Common myeloid progenitor, CD34-positive (primary cell): ENCODE measurements around the gene KLRB1.
"Not testable (repeated sequence)": the region's sequence is repeated elsewhere in the genome, so short reads cannot be mapped to it uniquely, and the experiment has no call there.

Source experiments
- CTCF ChIA-PET: fragments of 350-600 bp; sonication (Branson Sonifier 250); formaldehyde crosslinking; loops from one replicate; lab custom pipeline; 2021; ENCODE audit warnings: antibody characterized with exemption; lab: Charles Lee
- POLR2A ChIA-PET: fragments of 350-600 bp; sonication (Branson Sonifier 250); formaldehyde crosslinking; loops from one replicate; lab custom pipeline; 2021; ENCODE audit warnings: antibody characterized with exemption; lab: Charles Lee
- DNase-seq, 3 donors: peaks; one replicate each; pipeline versions ENCODE4 v3.0.0 to v3.0.0-alpha.2; 2013
- H3K27ac ChIP-seq, 2 experiments: 1 replicate in 1 of 2; 2 replicates in 1 of 2; pipeline ENCODE4 v1.7.0; 2013; ENCODE audit warnings: inconsistent platforms in 2 of 2, low read length in 2 of 2, mild to moderate bottlenecking in 2 of 2, low read depth in 1 of 2, moderate library complexity in 1 of 2; ENCODE audit not compliant: severe bottlenecking in 2 of 2, insufficient read depth in 1 of 2, poor library complexity in 1 of 2
- H3K27me3 ChIP-seq, 5 experiments: replicated peaks in 2 of 5; 1 replicate in 3 of 5; 2 replicates in 2 of 5; pipeline versions ENCODE4 v1.6.1 to v1.7.0; 2013; ENCODE audit warnings: low read length in 4 of 5, mild to moderate bottlenecking in 2 of 5, moderate library complexity in 2 of 5, inconsistent platforms in 1 of 5; ENCODE audit not compliant: insufficient read depth in 5 of 5, control insufficient read depth in 4 of 5
- H3K36me3 ChIP-seq, 4 experiments: 1 replicate in 2 of 4; 2 replicates in 2 of 4; pipeline versions ENCODE4 v1.6.1 to v1.7.0; 2013; ENCODE audit warnings: low read length in 3 of 4, control low read depth in 1 of 4, mild to moderate bottlenecking in 1 of 4; ENCODE audit not compliant: control insufficient read depth in 4 of 4, insufficient read depth in 4 of 4
- H3K4me1 ChIP-seq, 4 experiments: 1 replicate in 3 of 4; 2 replicates in 1 of 4; pipeline versions ENCODE4 v1.6.1 to v1.7.1; 2013; ENCODE audit warnings: low read length in 3 of 4, mild to moderate bottlenecking in 3 of 4, control low read depth in 1 of 4, inconsistent platforms in 1 of 4, moderate library complexity in 1 of 4; ENCODE audit not compliant: control insufficient read depth in 4 of 4, insufficient read depth in 4 of 4; ENCODE audit errors: control extremely low read depth in 1 of 4
- H3K4me3 ChIP-seq, 7 experiments: 1 replicate in 4 of 7; 2 replicates in 3 of 7; pipeline versions ENCODE4 v1.5.1 to v1.7.0; 2013; ENCODE audit warnings: mild to moderate bottlenecking in 7 of 7, low read length in 6 of 7, moderate library complexity in 6 of 7, inconsistent platforms in 2 of 7, low read depth in 2 of 7, control low read depth in 1 of 7; ENCODE audit not compliant: insufficient read depth in 4 of 7, control insufficient read depth in 1 of 7; ENCODE audit errors: extremely low read depth in 1 of 7
- H3K9me3 ChIP-seq, 5 experiments: 1 replicate in 4 of 5; 2 replicates in 1 of 5; pipeline versions ENCODE4 v1.6.1 to v1.7.1; 2013; ENCODE audit warnings: low read length in 4 of 5, mild to moderate bottlenecking in 2 of 5, inconsistent platforms in 1 of 5, low read depth in 1 of 5, moderate library complexity in 1 of 5; ENCODE audit not compliant: control insufficient read depth in 4 of 5, insufficient read depth in 2 of 5; ENCODE audit errors: control extremely low read depth in 1 of 5
- WGBS: methylation state at CpG from one replicate; pipeline ENCODE4 v1.1.5; 2013; ENCODE audit not compliant: insufficient coverage; 5-methylcytosine and 5-hydroxymethylcytosine counted together

Gene KLRB1

DNA sequence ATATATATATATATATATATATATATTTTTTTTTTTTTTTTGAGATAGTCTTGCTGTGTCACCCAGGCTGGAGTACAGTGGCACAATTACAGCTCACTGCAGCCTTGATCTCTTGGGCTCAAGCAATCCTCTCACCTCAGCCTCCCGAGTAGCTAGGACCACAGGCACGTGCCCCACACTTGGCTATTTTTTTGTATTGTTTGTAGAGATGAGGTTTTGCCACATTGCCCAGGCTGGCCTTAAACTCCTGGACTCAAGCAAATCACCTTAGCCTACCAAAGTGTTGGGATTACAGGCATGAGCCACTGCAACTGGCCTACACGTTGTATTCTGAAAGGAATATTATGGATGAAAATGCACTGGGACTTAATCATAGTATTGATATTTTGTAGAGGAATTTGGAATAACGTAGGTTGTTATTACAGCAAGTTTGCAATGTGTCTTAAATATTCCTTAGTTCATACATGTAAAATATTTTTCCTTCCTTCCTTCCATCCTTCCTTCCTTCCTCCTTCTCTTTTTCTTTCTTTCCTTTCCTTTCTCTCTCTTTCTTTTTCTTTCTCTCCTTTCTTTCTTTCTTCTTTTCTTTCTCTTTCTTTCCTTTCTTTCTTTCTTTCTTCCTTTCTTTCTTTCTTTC, 862 bp downstream of the KLRB1 start:
- ChIA-PET POLR2A (no interaction called here), CTCF (no interaction called here)
- no peaks in the 10 kb centered on the region for H3K4me1 ChIP-seq
- H3K4me3 ChIP-seq: no peak overlapping the region
- H3K36me3 ChIP-seq: peaks cover 0 to 9% (median under 1%) of the 10 kb centered on the region in 4 experiments
- DNase-seq: no peak
- H3K27me3 ChIP-seq: no peaks in the 10 kb centered on the region
- 100% methylated on average over 2 of the region's 4 CpGs for WGBS
- H3K9me3 ChIP-seq: peaks cover 0 to 7% (median 5%) of the 10 kb centered on the region in 5 experiments
- no peak overlapping the region for H3K27ac ChIP-seq

GRCh38 chr12:9606247-9606646, 1.5 kb downstream of the KLRB1 start:
- Histone ChIP-seq H3K4me3 (no peak overlapping the region), H3K9me3 (peaks cover 0 to 7% (median 5%) of the 10 kb centered on the region in 5 experiments), H3K27me3 (no peaks in the 10 kb centered on the region), H3K36me3 (peaks cover 0 to 9% (median under 1%) of the 10 kb centered on the region in 4 experiments), H3K4me1 (no peaks in the 10 kb centered on the region), H3K27ac (no peak overlapping the region)
- ChIA-PET CTCF (no interaction called here), POLR2A (no interaction called here)
- DNase-seq: no peak
- 100% methylated on average over 1 of the region's 3 CpGs for WGBS

DNA sequence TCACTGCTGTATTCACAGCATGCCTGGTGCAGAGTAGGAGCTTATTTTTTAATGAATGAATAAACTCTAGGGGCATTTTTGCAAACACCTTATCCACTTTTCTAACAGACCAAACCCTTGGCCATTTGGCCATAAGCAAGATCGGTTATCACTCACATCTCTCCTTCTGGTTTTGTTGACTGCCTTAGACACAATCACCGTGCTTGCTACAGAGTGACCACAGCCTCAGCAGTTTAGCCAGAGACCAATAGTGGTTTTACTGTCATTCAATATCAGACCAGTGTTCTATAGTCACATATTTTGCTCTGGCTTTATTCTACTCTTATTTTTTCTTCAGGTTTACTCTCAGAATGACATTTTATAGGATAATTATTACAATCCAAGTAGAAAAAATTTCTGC, 2.2 kb downstream of the KLRB1 start:
- CTCF ChIA-PET: no interaction called here
- H3K36me3 ChIP-seq: peaks cover 0 to 3% (median under 1%) of the 10 kb centered on the region in 4 experiments
- no peak overlapping the region for H3K27ac ChIP-seq
- POLR2A ChIA-PET: no interaction called here
- no peak overlapping the region for H3K4me3 ChIP-seq
- no peaks in the 10 kb centered on the region for H3K4me1 ChIP-seq
- H3K27me3 ChIP-seq: no peaks in the 10 kb centered on the region
- 80% methylated on average over 2 of the region's 2 CpGs for WGBS
- no peak for DNase-seq
- peaks cover 0 to 4% (median under 1%) of the 10 kb centered on the region in 5 experiments for H3K9me3 ChIP-seq

GRCh38 chr12:9604287-9604686, 3.4 kb downstream of the KLRB1 start:
- Histone ChIP-seq H3K4me3 (no peak overlapping the region), H3K27me3 (no peaks in the 10 kb centered on the region), H3K27ac (no peak overlapping the region), H3K4me1 (no peaks in the 10 kb centered on the region), H3K9me3 (no peaks in the 10 kb centered on the region), H3K36me3 (no peaks in the 10 kb centered on the region)
- POLR2A ChIA-PET: no interaction called here
- CTCF ChIA-PET: no interaction called here
- no peak for DNase-seq
- WGBS: 100% methylated on average over 5 of the region's 5 CpGs

DNA sequence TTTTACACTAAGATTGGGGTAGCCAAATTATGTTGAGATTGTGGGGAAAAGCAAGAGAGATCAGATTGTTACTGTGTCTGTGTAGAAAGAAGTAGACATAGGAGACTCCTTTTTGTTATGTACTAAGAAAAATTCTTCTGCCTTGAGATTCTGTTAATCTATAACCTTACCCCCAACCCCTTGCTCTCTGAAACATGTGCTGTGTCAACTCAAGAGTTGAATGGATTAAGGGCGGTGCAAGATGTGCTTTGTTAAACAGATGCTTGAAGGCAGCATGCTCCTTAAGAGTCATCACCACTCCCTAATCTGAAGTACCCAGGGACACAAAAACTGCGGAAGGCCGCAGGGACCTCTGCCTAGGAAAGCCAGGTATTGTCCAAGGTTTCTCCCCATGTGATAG, 7.3 kb downstream of the KLRB1 start:
- H3K36me3 ChIP-seq, H3K4me3 ChIP-seq, H3K9me3 ChIP-seq, H3K4me1 ChIP-seq, POLR2A ChIA-PET, DNase-seq, CTCF ChIA-PET, H3K27me3 ChIP-seq, H3K27ac ChIP-seq: not testable (repeated sequence)
- WGBS: no CpG with 5 or more reads among the region's 3 CpGs

DNA sequence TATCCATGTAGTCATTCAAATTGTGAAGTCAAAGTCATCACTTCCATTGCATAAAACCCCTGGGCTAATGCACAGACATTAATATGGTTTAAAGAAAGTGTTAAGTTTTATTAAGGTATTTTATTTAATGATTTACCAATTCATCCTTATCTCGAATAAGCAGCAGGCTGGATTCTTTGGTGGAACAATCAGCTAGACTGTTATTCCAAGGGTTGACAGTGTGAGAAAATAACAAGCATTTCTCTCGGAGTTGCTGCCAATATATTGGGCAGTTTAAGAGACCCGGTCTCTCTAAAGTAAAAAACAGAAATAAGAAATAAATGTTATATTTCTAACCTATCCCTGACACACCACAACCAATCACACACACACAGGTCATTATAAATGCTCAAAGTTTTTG, 9.4 kb downstream of the KLRB1 start:
- no CpG with 5 or more reads among the region's 3 CpGs for WGBS
- Histone ChIP-seq H3K9me3 (no peaks in the 10 kb centered on the region), H3K4me3 (no peak overlapping the region), H3K36me3 (no peaks in the 10 kb centered on the region), H3K27me3 (no peaks in the 10 kb centered on the region), H3K27ac (no peak overlapping the region), H3K4me1 (no peaks in the 10 kb centered on the region)
- no peak for DNase-seq
- ChIA-PET POLR2A (no interaction called here), CTCF (no interaction called here)

DNA sequence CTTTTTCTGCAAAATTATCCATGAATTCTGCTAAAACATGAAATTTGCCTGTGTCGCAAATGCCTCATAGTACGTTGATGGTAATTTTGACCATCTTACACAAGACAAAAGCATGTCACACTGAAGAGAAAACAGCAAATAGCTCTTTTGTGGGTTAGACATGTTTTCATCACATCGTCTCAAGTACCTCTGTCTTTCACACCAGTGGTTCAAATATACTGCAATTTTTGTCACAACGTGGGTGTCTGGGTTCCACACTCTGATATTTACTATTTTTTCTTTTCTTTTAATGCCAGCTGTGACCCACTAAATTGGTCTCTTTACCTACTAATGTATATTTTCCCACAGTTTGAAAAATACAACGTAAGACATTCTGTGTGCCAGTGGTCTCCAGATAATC, 10.4 kb downstream of the KLRB1 start:
- Histone ChIP-seq H3K27ac (no peak overlapping the region), H3K4me1 (no peaks in the 10 kb centered on the region), H3K36me3 (no peaks in the 10 kb centered on the region), H3K4me3 (no peak overlapping the region), H3K9me3 (no peaks in the 10 kb centered on the region), H3K27me3 (no peaks in the 10 kb centered on the region)
- 98% methylated on average over 5 of the region's 5 CpGs for WGBS
- CTCF ChIA-PET: no interaction called here
- POLR2A ChIA-PET: no interaction called here
- DNase-seq: no peak
